PC-3 (cell line): ENCODE measurements around the gene CDK14.

Experiments
- EZH2 ChIP-seq: fragments of 300-600 bp; sonication (generic); IDR thresholded peaks from one replicate; pipeline ENCODE4 v1.6.1; 2017; ENCODE audit warnings: antibody characterized with exemption, mild to moderate bottlenecking, low read length; ENCODE audit not compliant: unreplicated experiment
- EZH2phosphoT487 ChIP-seq: fragments of 300-600 bp; sonication (generic); IDR thresholded peaks from 2 replicates; pipeline ENCODE4 v1.6.1; 2018; ENCODE audit warnings: mild to moderate bottlenecking, antibody characterized with exemption, low read length, borderline replicate concordance
- TF ChIP-seq, protein P1 (sequence below): fragments of 300-600 bp; sonication (generic); conservative IDR thresholded peaks from 2 replicates; pipeline ENCODE4 v1.5.1; 2017; ENCODE audit warnings: antibody characterized with exemption, low read depth, mild to moderate bottlenecking, low read length

GRCh38 chr7:90988516-90988915, 392.4 kb downstream of the CDK14 start:
- no peak for TF ChIP-seq EZH2
- TF ChIP-seq, protein P1, sequence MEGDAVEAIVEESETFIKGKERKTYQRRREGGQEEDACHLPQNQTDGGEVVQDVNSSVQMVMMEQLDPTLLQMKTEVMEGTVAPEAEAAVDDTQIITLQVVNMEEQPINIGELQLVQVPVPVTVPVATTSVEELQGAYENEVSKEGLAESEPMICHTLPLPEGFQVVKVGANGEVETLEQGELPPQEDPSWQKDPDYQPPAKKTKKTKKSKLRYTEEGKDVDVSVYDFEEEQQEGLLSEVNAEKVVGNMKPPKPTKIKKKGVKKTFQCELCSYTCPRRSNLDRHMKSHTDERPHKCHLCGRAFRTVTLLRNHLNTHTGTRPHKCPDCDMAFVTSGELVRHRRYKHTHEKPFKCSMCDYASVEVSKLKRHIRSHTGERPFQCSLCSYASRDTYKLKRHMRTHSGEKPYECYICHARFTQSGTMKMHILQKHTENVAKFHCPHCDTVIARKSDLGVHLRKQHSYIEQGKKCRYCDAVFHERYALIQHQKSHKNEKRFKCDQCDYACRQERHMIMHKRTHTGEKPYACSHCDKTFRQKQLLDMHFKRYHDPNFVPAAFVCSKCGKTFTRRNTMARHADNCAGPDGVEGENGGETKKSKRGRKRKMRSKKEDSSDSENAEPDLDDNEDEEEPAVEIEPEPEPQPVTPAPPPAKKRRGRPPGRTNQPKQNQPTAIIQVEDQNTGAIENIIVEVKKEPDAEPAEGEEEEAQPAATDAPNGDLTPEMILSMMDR = no peak
- TF ChIP-seq EZH2phosphoT487 = no peak
